Upper lobe of left lung (tissue), 4 donors: ENCODE data around the gene RGMA.

Experiments used
- CTCF ChIP-seq, 6 experiments: fragments of 450-650 bp in 4 of 6; fragments of 200-600 bp in 2 of 6; sonication (generic) in 2 of 6; IDR thresholded peaks; one replicate each; pipeline ENCODE4 v1.5.1; 2016 to 2019; ENCODE audit warnings: antibody characterized with exemption in 6 of 6
- POLR2A ChIP-seq, 4 donors: fragments of 450-650 bp; IDR thresholded peaks; one replicate each; pipeline ENCODE4 v1.5.1; 2016 to 2017; ENCODE audit warnings: antibody characterized with exemption in 4 of 4, mild to moderate bottlenecking in 2 of 4
- POLR2AphosphoS5 ChIP-seq, 2 donors: sonication (generic); formaldehyde crosslinking; IDR thresholded peaks; one replicate each; pipeline ENCODE4 v1.5.1; 2017; ENCODE audit warnings: antibody characterized with exemption in 2 of 2

- TF ChIP-seq POLR2A (IDR thresholded peaks at IDR 0.05) (no peak), POLR2AphosphoS5 (IDR thresholded peaks at IDR 0.05) (no peak), CTCF (IDR thresholded peaks at IDR 0.05) (no peak)
Measured at GRCh38 chr15:93107646-93108045, 18.6 kb upstream of the RGMA start.
